ENCODE data around the gene SEL1L.

SEL1L gene

DNA sequence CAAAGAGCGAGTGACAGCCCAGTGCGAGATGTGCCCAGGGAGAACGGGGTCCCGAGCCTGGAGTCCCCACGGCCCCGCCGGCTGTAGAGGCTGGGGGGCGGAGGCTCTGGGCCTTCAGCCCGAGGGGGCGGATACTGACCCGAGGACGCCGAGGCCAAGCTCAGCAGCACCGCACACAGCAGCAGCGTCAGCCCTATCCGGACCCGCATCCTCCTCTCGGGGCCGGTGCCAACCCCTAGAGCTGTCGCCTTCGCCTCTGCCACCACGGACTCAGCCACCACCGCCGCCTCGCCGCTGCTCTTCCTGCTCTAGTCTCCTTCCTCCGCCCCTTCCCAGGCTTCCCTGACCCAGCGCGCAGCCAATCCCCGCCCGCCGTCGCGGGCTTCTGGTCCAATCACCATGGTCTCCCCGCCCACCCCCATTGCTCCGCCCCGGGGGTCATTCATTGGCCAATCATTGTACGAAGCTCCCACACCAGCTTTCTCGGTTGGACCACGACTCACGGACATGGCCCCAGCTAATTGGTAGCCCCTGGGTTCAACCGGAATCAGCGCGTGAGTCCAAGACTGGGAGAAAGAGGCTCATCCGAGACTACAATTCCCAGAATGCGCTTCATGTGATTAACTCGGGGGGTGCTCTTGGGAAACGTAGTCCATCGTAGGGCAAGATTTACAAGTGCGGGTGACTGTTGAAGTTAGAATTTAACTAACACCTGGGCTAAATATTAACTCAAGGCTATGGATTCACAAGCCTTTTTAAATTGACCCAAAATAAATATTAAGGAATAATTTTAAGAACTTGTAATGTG is at the start of gene SEL1L:
TSS of gene SEL1L (minus strand) at position 318 of the 808 bp plus-strand sequence. CDS start at position 209, 109 bp downstream.
- Histone ChIP-seq H3K4me1 (ENCODE audit: insufficient read depth, low read length, severe bottlenecking) (peaks cover 21% of the 10 kb centered on the region), H3F3A (ENCODE audit: insufficient read depth, low read length) (no peaks in the 10 kb centered on the region), H3K9ac (ENCODE audit: low read length) (peak within 1 kb of the TSS; percentile 89), H2AFZ (ENCODE audit: low read length) (peak within 1 kb of the TSS; percentile 50), H3K4me2 (ENCODE audit: low read length) (peak within 1 kb of the TSS; percentile 98), H3K9me2 (ENCODE audit: low read depth, low read length) (no peaks in the 10 kb centered on the region), H3K27me3 (ENCODE audit: insufficient read depth, low read length) (no peaks in the 10 kb centered on the region), H3K27ac (ENCODE audit: low read depth, low read length, poor library complexity, severe bottlenecking) (no peak within 1 kb of the TSS), H3K79me2 (ENCODE audit: insufficient read depth, low read length) (peaks cover 26% of the 10 kb centered on the region), H3K36me3 (ENCODE audit: insufficient read depth, low read length) (no peaks in the 10 kb centered on the region), H4K20me1 (ENCODE audit: insufficient read depth, low read length) (no peaks in the 10 kb centered on the region), H3K9me3 (ENCODE audit: low read length) (no peaks in the 10 kb centered on the region), H3K4me3 (ENCODE audit: low read depth, low read length, poor library complexity, severe bottlenecking) (peak within 1 kb of the TSS; percentile 99)
- TF ChIP-seq EZH2 (IDR thresholded peaks at IDR 0.05; ENCODE audit: borderline replicate concordance, low read length), result no peak
- TF ChIP-seq, protein P1, sequence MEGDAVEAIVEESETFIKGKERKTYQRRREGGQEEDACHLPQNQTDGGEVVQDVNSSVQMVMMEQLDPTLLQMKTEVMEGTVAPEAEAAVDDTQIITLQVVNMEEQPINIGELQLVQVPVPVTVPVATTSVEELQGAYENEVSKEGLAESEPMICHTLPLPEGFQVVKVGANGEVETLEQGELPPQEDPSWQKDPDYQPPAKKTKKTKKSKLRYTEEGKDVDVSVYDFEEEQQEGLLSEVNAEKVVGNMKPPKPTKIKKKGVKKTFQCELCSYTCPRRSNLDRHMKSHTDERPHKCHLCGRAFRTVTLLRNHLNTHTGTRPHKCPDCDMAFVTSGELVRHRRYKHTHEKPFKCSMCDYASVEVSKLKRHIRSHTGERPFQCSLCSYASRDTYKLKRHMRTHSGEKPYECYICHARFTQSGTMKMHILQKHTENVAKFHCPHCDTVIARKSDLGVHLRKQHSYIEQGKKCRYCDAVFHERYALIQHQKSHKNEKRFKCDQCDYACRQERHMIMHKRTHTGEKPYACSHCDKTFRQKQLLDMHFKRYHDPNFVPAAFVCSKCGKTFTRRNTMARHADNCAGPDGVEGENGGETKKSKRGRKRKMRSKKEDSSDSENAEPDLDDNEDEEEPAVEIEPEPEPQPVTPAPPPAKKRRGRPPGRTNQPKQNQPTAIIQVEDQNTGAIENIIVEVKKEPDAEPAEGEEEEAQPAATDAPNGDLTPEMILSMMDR (IDR thresholded peaks at IDR 0.05; ENCODE audit: low read length), result no peak

DNA sequence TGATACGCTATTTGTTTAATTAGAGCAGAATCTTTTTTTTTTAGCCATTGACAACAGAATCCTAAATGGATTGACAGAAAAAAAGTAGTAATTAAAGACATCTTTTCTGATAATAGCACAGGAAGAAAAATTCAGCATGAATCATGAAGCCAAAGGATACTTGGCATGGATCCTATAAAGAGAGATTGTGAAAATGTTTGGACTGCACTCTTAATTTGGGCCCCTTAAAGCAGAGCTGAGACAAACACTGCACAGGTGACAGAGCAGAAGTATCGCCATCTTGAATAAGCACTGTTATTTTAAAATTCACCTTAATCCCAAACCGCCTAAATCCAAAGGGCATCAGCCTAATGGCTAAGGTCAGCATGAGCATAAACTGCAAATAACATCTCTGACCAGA is 48.8 kb upstream of the SEL1L start:
- no peaks in the 10 kb centered on the region for H3F3A ChIP-seq (ENCODE audit: insufficient read depth, low read length)
- H3K4me1 ChIP-seq (ENCODE audit: insufficient read depth, low read length, severe bottlenecking), result no peaks in the 10 kb centered on the region
- H3K79me2 ChIP-seq (ENCODE audit: insufficient read depth, low read length), result no peaks in the 10 kb centered on the region
- H3K4me2 ChIP-seq (ENCODE audit: low read length), result no peak overlapping the region
- TF ChIP-seq EZH2 (IDR thresholded peaks at IDR 0.05; ENCODE audit: borderline replicate concordance, low read length), result no peak
- TF ChIP-seq, protein P1 (IDR thresholded peaks at IDR 0.05; ENCODE audit: low read length), result no peak
- no peaks in the 10 kb centered on the region for H3K27me3 ChIP-seq (ENCODE audit: insufficient read depth, low read length)
- H3K9ac ChIP-seq (ENCODE audit: low read length), result no peak overlapping the region
- H2AFZ ChIP-seq (ENCODE audit: low read length), result no peak overlapping the region
- no peaks in the 10 kb centered on the region for H3K9me3 ChIP-seq (ENCODE audit: low read length)
- H3K36me3 ChIP-seq (ENCODE audit: insufficient read depth, low read length), result no peaks in the 10 kb centered on the region
- H3K27ac ChIP-seq (ENCODE audit: low read depth, low read length, poor library complexity, severe bottlenecking), result no peak overlapping the region
- no peaks in the 10 kb centered on the region for H3K9me2 ChIP-seq (ENCODE audit: low read depth, low read length)
- no peaks in the 10 kb centered on the region for H4K20me1 ChIP-seq (ENCODE audit: insufficient read depth, low read length)
- H3K4me3 ChIP-seq (ENCODE audit: low read depth, low read length, poor library complexity, severe bottlenecking), result no peak overlapping the region

DNA sequence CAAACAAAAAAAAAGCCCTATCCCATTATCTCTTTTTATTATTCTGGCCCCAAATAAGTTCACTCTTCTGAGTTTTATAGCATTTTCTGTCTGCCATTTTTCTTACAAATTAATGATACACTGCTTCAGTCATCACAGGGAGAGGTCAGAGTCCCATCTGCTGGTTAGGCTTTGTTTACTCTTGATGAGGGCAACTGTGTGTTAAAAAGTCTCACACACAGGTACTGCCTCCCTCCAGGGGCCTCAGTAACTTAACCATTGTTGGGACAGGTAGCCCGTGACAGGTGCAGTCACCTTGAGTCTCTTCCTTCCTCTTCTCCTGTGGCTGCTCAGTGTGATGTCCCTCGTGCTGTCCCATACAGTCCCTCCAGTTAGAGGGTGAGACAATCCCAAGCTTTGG is 45.5 kb upstream of the SEL1L start:
- no peaks in the 10 kb centered on the region for H3K79me2 ChIP-seq (ENCODE audit: insufficient read depth, low read length)
- H3F3A ChIP-seq (ENCODE audit: insufficient read depth, low read length), result no peaks in the 10 kb centered on the region
- no peak overlapping the region for H3K4me2 ChIP-seq (ENCODE audit: low read length)

More for the DNA sequence above, 45.5 kb upstream of the SEL1L start:
- Histone ChIP-seq H3K9me2 (ENCODE audit: low read depth, low read length) (no peaks in the 10 kb centered on the region), H3K36me3 (ENCODE audit: insufficient read depth, low read length) (no peaks in the 10 kb centered on the region), H3K27me3 (ENCODE audit: insufficient read depth, low read length) (no peaks in the 10 kb centered on the region), H3K4me3 (ENCODE audit: low read depth, low read length, poor library complexity, severe bottlenecking) (no peak overlapping the region), H2AFZ (ENCODE audit: low read length) (no peak overlapping the region), H4K20me1 (ENCODE audit: insufficient read depth, low read length) (no peaks in the 10 kb centered on the region), H3K27ac (ENCODE audit: low read depth, low read length, poor library complexity, severe bottlenecking) (no peak overlapping the region), H3K9ac (ENCODE audit: low read length) (no peak overlapping the region), H3K9me3 (ENCODE audit: low read length) (no peaks in the 10 kb centered on the region), H3K4me1 (ENCODE audit: insufficient read depth, low read length, severe bottlenecking) (no peaks in the 10 kb centered on the region)
- TF ChIP-seq, protein P1 (IDR thresholded peaks at IDR 0.05; ENCODE audit: low read length), result no peak
- TF ChIP-seq EZH2 (IDR thresholded peaks at IDR 0.05; ENCODE audit: borderline replicate concordance, low read length), result no peak

All from OCI-LY1 (cell line).